ENCODE data around the gene DQX1.
"Not testable (repeated sequence)": the region's sequence is repeated elsewhere in the genome, so short reads cannot be mapped to it uniquely, and the experiment has no call there.

The DQX1 gene

GRCh38 chr2:74525717-74526648, at the start of gene DQX1:
TSS of gene DQX1 (minus strand) at chr2:74526231. CDS start at chr2:74525729, 502 bp downstream.
- no peak for DNase-seq (ENCODE audit: low read depth)

GRCh38 chr2:74575320-74575719, 49.3 kb upstream of the DQX1 start:
- no peak for DNase-seq (ENCODE audit: low read depth)

GRCh38 chr2:74573747-74574562, 47.9 kb upstream of the DQX1 start:
- no peak for DNase-seq (ENCODE audit: low read depth)

- no peak for DNase-seq (ENCODE audit: low read depth)
Observed at GRCh38 chr2:74572178-74572925, 46.3 kb upstream of the DQX1 start.

GRCh38 chr2:74571058-74571457, 45.0 kb upstream of the DQX1 start:
- DNase-seq (ENCODE audit: low read depth): no peak

- no peak for DNase-seq (ENCODE audit: low read depth)
Observed at GRCh38 chr2:74569686-74570085, 43.7 kb upstream of the DQX1 start.

GRCh38 chr2:74567881-74568280, 41.9 kb upstream of the DQX1 start:
- no peak for DNase-seq (ENCODE audit: low read depth)

GRCh38 chr2:74566754-74567085, 40.7 kb upstream of the DQX1 start:
- no peak for DNase-seq (ENCODE audit: low read depth)

GRCh38 chr2:74566076-74566753, 40.2 kb upstream of the DQX1 start:
- DNase-seq (ENCODE audit: low read depth): no peak

- no peak for DNase-seq (ENCODE audit: low read depth)
Observed at GRCh38 chr2:74564222-74564621, 38.2 kb upstream of the DQX1 start.

- DNase-seq (ENCODE audit: low read depth): no peak
Observed at GRCh38 chr2:74562126-74562775, 36.2 kb upstream of the DQX1 start.

GRCh38 chr2:74561022-74561421, 35.0 kb upstream of the DQX1 start:
- DNase-seq (ENCODE audit: low read depth): not testable (repeated sequence)

- no peak for DNase-seq (ENCODE audit: low read depth)
Observed at GRCh38 chr2:74560591-74560990, 34.6 kb upstream of the DQX1 start.

- no peak for DNase-seq (ENCODE audit: low read depth)
Observed at GRCh38 chr2:74559912-74560311, 33.9 kb upstream of the DQX1 start.

- no peak for DNase-seq (ENCODE audit: low read depth)
Observed at GRCh38 chr2:74558284-74559230, 32.5 kb upstream of the DQX1 start.

- DNase-seq (ENCODE audit: low read depth): no peak
Observed at GRCh38 chr2:74556831-74557370, 30.9 kb upstream of the DQX1 start.

- no peak for DNase-seq (ENCODE audit: low read depth)
Observed at GRCh38 chr2:74556159-74556558, 30.1 kb upstream of the DQX1 start.

GRCh38 chr2:74555610-74556103, 29.6 kb upstream of the DQX1 start:
- DNase-seq (ENCODE audit: low read depth): no peak

- DNase-seq (ENCODE audit: low read depth): no peak
Observed at GRCh38 chr2:74554820-74555531, 28.9 kb upstream of the DQX1 start.
